ENCODE data around the gene PACSIN3. TPM values are rescaled to one million over a fixed set of nuclear protein-coding genes. Genes with fewer than 3 reads are reported as not detected.

PACSIN3 gene
- polyA plus RNA-seq, 1 experiment = 15.3 TPM

DNA sequence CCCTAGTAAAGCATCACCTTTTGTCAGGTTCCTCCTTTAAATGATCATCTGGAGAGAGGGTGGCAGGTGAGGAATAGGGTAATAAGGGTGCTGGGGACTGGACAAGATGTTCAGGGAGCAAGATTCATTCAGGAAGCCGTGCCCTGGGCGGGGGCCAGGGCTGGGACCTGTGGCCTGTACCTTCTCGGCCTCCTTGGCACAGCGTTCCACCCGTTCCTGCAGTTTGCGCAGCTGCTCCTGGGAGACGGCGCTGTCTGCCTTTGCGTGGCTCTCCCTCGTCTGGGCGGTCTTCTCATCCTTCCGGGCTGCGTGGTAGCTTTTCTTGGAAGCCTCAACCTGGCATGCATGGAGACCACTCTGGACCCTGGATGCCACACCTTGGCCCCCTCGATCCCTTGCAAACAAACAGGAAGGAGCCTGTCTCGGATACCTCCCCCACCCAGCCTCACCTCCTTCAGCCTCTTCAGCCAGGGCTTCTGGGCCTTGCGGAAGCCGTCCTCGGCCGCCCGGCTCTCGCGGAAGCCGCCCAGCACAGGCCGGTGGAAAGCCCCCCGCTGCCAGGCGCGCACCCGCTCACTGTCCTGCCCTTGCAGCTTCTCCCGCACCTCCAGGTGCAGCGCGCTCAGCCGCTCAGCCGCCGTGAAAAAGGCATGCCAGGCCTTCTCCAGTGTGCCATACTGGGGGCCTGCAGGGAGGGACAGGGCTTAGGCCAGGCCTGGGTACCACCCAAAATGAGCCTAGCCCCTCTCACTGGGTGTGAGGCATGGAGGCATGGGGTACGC lies 6.0 kb downstream of the PACSIN3 start:
- TF ChIP-seq, protein P1, sequence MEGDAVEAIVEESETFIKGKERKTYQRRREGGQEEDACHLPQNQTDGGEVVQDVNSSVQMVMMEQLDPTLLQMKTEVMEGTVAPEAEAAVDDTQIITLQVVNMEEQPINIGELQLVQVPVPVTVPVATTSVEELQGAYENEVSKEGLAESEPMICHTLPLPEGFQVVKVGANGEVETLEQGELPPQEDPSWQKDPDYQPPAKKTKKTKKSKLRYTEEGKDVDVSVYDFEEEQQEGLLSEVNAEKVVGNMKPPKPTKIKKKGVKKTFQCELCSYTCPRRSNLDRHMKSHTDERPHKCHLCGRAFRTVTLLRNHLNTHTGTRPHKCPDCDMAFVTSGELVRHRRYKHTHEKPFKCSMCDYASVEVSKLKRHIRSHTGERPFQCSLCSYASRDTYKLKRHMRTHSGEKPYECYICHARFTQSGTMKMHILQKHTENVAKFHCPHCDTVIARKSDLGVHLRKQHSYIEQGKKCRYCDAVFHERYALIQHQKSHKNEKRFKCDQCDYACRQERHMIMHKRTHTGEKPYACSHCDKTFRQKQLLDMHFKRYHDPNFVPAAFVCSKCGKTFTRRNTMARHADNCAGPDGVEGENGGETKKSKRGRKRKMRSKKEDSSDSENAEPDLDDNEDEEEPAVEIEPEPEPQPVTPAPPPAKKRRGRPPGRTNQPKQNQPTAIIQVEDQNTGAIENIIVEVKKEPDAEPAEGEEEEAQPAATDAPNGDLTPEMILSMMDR (IDR thresholded peaks at IDR 0.05; ENCODE audit: low read depth, low read length) = no peak
- Histone ChIP-seq H3K27ac (ENCODE audit: low read depth, low read length) (no peak overlapping the region), H3K27me3 (ENCODE audit: control insufficient read depth, insufficient read depth, low read length) (no peaks in the 10 kb centered on the region), H3K9me3 (ENCODE audit: control insufficient read depth, insufficient read depth, low read length) (no peaks in the 10 kb centered on the region; the same call in 1 of the 2 replicates), H3K4me3 (ENCODE audit: low read depth, low read length) (no peak overlapping the region)
- POLR2A ChIA-PET = interaction anchor here (0.6 kb wide), 2 partner anchors 34 to 49 kb away, joined by 8 read pairs; no protein-coding TSS in a partner anchor
- no peak for DNase-seq (ENCODE audit: low read depth, low spot score)
- CTCF ChIA-PET = interaction anchor here (0.8 to 4.5 kb wide), 11 partner anchors 8 to 213 kb away, joined by 3 to 48 read pairs (median 4); partner anchors contain the start of gene NR1H3

DNA sequence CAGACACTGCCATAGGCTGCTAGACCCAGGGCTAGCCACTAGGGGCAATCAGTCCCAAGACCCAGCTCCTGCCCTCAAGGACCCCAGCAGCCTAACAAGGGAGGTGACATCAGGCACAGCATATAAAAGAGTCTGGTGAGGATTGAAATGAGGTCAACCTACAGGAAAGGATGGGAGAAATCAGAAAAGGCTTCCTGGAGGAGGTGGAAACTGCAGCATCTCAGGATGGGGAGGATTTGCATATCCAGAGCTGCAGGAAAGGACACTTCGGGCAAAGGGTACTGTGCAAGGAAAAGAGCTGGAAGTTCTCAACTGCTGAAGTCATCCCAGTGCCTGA lies 6.6 kb downstream of the PACSIN3 start:
- ChIA-PET CTCF (interaction anchor here (0.7 to 4.5 kb wide), 12 partner anchors 8 to 214 kb away, joined by 3 to 48 read pairs (median 4); partner anchors contain the start of gene NR1H3), POLR2A (interaction anchor here (0.6 kb wide), 2 partner anchors 35 to 50 kb away, joined by 8 read pairs; no protein-coding TSS in a partner anchor)
- no peaks in the 10 kb centered on the region for H3K27me3 ChIP-seq (ENCODE audit: control insufficient read depth, insufficient read depth, low read length)
- TF ChIP-seq, protein P1 (IDR thresholded peaks at IDR 0.05; ENCODE audit: low read depth, low read length) = peak; percentile 66
- H3K27ac ChIP-seq (ENCODE audit: low read depth, low read length) = no peak overlapping the region
- H3K9me3 ChIP-seq (ENCODE audit: control insufficient read depth, insufficient read depth, low read length) = no peaks in the 10 kb centered on the region; the same call in 1 of the 2 replicates
- no peak for DNase-seq (ENCODE audit: low read depth, low spot score)
- H3K4me3 ChIP-seq (ENCODE audit: low read depth, low read length) = no peak overlapping the region

DNA sequence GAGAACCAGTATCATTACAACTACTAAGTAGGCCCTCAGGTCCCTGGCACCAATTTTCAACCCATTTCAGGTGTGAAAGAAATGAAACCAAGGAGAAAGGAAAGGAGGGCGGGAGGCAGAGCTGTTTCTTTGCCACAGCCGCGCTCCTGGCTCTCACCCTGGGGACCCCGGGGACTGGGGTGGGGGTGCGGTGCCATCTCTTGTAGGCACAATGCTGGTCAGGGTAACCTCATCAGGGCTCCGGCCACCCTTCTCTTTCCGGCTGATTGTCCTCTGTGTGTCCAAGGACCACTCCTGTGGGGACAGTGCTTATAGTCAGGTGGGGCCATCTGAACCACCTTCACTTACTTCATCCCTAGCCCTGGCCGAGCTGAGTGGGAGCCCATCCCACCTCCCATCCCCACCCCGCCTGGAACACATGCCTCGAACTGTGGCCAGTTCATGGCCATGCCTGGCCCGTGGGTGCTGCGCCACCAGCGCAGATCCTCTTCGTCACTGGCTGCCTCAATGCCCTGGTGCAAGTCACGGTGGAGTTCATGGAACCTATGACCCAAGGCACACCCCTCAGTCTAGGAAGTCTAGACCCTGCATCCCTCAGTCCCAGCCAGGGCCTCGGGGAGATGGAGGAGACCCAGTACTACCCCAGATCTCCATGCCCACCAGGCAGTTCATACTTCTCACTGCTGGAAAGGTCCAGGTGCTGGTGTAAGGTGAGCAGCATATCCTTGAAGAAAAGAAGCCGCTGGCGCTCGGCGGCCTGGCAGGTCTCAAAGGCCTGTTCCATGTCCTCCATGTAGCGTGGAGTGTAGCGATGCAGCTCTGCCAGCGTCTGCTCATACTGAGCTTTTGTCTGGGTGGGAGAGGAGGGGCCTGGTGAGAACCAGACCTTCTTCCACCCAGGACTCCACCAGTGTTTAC lies 7.2 kb downstream of the PACSIN3 start:
- ChIA-PET POLR2A (interaction anchor here (0.6 to 1.9 kb wide), 3 partner anchors 35 to 51 kb away, joined by 8 read pairs; partner anchors contain the start of gene DDB2), CTCF (interaction anchor here (0.6 to 4.5 kb wide), 20 partner anchors 8 to 214 kb away, joined by 3 to 48 read pairs (median 4); partner anchors contain the start of gene NR1H3)
- TF ChIP-seq, protein P1 (IDR thresholded peaks at IDR 0.05; ENCODE audit: low read depth, low read length) = no peak
- Histone ChIP-seq H3K27ac (ENCODE audit: low read depth, low read length) (no peak overlapping the region), H3K9me3 (ENCODE audit: control insufficient read depth, insufficient read depth, low read length) (no peaks in the 10 kb centered on the region; the same call in 1 of the 2 replicates), H3K4me3 (ENCODE audit: low read depth, low read length) (no peak overlapping the region), H3K27me3 (ENCODE audit: control insufficient read depth, insufficient read depth, low read length) (no peaks in the 10 kb centered on the region)
- no peak for DNase-seq (ENCODE audit: low read depth, low spot score)

DNA sequence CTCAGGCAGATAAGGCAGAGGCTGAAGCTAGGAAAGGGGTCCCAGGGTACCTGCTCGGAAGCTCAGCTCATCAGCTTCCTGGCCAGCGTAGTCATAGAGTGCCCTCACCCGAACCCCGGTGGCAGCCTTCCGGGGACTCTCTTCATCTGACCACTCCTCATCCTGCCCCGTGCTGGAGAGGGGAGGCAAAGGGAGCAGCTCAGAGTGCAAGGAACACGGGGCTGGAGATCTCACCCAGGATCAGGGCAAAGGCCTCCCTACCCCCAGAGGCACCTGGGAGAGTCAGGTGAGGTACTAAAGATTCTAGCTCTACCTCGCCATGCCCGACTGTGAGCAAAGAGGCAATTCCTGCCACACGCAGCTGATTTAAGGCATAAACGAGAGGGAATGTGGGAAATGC lies 7.9 kb downstream of the PACSIN3 start:
- Histone ChIP-seq H3K27me3 (ENCODE audit: control insufficient read depth, insufficient read depth, low read length) (no peaks in the 10 kb centered on the region), H3K4me3 (ENCODE audit: low read depth, low read length) (no peak overlapping the region), H3K9me3 (ENCODE audit: control insufficient read depth, insufficient read depth, low read length) (no peaks in the 10 kb centered on the region; the same call in 1 of the 2 replicates), H3K27ac (ENCODE audit: low read depth, low read length) (no peak overlapping the region)
- ChIA-PET POLR2A (interaction anchor here (1.9 kb wide), 1 partner anchor 36 kb away, joined by 8 read pairs; the partner anchor contains the start of gene DDB2), CTCF (interaction anchor here (0.6 to 3.6 kb wide), 11 partner anchors 9 to 262 kb away, joined by 3 to 48 read pairs (median 6); partner anchors contain the start of genes ACP2 and NR1H3)
- TF ChIP-seq, protein P1 (IDR thresholded peaks at IDR 0.05; ENCODE audit: low read depth, low read length) = no peak
- DNase-seq (ENCODE audit: low read depth, low spot score) = no peak

All from AG04450 (cell line).